GM21381 (cell line): Measurements from ENCODE around the gene SAXO2.
"Not testable (repeated sequence)": the region's sequence is repeated elsewhere in the genome, so short reads cannot be mapped to it uniquely, and the experiment has no call there.

ENCODE experiments used
- ATAC-seq: cut with Tn5 transposase; IDR thresholded peaks from one replicate; pipeline ENCODE4 v1.9.1; 2021; ENCODE audit warnings: mild to moderate bottlenecking, moderate library complexity; ENCODE audit not compliant: unreplicated experiment

Gene SAXO2

DNA sequence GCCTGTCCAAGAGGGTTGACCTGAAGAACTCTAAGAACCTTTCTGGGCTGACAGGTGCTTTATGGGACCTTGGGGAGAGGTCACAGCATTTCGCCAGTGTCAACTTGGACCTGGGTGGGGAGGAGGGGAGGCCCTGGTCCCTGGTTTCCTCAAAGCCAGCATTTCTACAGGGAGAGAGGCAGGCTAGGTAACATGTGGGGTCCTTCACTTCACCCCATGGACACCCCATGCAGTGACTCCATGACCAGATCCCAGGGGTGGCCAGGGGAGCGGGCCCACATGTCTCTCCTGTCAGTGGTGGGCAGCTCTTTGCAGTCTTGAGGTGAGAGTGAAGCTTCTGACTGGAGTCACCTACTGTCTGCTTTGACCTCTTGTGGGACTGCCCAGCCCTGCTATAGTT lies 50.8 kb downstream of the SAXO2 start:
- no peak for ATAC-seq

DNA sequence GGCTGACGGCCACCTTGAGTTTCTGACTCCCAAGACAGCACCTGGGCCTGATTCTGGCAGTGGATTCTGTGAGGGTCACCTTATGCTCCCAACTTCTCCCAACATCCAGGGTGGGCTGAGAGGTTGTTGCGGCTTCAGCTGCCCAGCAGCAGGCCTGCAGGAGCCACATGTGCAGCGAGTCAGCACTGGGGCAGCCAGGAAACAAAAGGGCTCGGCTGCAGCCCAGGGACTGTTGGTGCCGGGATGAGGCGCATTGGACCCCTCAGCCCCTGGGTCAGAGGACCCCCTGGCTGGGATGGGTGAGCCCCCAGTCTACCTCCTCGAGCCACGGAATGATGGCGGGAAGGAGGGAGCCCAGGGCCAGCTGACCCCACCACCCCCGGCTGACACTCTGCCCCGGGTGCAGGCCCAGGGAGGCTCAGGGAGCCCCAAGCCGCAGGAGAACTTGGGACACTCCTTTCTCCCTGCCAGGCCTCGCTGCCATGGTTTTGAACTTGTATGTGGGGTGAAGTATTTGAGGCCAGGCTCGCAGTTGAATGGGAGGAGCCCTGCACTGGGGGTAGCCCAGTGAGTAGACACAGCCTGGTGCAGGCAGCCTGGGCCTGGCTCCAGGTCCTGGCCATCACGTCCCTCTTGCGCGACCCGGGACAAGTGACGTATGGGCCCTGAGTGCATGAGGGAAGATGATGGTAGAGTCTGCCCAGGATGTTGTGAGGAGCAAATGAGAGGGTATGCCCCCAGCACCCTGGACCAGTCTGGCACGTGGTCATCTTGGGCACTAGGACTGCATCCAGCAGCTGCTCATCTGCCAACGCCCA lies 51.5 kb downstream of the SAXO2 start:
- not testable (repeated sequence) for ATAC-seq

DNA sequence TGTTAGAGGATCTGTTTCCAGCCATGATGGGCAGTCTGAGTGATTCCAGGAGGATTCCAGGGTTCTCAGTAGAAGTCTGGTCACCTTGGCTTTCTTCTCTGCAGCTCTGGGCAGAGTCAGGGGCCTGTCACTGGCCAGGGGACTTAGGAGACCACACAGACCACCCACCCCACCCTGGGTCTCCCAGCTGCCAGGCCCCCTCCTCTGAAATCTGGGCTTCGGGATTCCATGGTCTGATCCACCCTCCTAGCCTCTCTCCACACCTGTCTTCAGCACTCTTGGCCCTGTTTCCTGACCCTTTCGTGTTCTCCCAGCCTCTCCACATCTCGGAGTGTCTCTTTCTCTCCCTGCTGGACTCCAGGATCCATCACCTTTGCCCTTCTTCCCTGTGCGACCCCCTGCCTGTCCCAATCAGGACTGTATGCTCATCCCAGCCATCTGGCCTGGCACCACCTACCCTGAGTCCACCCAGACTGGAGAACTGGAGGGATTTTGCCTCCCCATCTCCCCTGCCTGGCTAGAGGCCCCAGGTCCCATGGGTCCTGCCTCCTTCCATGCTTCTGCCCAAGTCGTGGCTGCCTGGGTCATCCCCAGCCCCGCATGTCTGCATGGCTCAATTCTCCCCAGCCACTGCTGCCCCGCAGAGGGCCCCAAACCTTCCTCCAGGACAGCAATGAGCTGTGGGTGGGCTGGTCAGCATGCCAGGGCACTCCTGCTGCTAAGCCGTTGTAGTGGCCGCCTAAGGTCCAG lies 52.3 kb downstream of the SAXO2 start:
- no peak for ATAC-seq

DNA sequence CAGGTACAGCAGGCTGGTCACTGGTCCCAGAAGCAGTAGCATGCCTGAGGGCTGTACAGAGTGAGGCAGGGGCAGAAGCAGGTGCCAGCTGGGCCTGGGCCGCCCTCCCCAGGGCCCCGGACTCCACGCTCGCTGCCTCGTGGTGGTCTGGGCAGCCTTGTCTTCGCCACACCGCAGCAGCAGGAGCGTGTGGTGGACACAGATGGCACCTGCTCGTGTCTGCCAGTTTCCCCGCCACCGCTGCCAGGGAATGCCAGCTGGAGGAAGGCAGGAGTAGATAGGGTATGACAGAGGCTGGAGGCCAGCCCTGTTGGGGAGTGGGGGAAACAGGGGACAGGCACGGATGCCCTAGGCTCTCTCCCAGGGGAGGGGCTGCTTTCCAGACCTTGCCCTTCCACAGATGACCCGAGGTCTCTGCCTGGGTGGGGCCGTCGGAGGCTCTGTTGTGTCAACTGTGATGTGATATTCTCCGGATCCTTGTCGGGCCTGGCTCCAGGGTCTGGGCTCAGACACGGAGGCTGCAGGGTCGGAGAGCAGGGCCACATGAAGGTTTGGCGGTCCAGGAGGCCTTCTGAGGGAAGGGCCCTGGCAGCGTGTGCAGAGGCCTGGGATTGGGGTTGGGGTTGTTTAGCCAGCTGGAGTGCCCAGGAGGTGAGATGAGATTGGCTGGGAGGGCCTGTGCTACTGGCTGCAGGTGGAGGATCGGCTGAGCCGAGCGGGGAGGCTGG lies 53.1 kb downstream of the SAXO2 start:
- no peak for ATAC-seq

DNA sequence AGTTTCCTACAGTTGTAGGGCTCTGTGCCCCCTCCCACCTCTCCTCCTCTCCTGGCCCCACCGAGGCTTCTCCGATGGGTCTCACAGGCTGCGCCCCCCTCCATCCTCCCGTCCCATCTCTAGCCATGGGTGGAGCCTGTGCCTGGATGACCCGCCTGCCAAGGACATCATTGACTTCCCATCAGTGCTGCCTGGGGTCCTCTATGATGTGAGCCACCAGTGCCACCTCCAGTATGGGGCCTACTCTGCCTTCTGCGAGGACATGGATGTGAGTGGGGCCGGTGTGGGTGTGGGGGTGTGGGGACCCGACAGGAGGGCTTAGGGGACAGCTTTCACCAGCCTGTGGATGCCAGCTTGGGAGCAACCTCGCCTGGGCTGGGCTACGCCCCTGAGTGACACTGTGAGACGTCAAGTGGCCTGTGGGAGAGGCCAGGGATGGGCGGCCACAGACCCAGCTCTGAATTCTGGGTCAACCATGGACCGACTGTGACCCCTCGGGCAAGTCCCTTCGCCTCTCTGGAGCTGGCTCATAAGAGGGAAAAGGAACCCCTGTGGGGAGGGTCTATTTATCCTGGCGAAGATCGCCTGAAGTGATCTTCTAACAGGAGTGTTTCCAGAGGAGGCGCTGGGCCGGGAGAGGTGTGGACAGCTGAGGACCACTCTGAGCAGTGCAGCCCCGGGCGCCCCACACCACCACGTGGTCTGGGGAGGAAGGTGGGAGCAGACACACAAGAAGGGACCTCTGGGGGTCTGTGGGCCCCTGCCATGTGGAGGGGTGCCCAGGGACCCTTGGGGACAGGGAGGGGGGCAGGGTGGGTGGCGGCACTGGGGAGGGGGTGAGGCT lies 53.9 kb downstream of the SAXO2 start:
- not testable (repeated sequence) for ATAC-seq

DNA sequence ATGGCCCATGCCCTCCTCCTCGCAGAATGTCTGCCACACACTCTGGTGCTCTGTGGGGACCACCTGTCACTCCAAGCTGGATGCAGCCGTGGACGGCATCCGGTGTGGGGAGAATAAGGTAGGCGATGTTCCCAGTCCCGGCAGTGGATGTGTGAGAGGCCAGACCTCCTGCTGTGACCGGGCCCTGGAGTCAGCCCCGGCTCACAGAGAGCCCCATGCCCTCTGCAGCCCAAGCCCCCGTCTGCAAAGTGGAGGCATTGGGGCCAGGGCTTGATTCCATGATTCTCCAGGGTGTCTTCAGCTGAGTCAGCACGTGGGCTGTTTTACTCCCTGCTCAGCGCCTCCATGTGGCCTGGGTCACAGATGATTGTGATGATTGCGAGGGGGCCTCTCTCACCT lies 54.5 kb downstream of the SAXO2 start:
- ATAC-seq, result no peak

DNA sequence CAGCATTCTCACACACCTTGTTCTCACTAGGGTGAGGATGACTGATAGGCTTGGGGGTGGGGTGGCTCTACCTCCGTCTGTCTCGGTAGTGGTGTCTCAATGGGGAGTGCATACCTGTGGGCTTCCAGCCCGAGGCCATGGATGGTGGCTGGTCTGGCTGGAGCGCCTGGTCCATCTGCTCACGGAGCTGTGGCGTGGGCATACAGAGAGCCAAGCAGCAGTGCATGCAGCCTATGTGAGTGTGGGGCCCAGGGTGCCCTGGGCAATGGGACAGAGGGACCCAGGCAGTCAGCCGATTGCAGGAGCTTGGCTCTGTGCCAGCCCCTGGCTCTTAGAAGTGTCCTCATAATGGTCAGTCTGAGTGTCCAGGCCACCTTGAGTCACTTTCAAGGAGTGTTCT lies 54.9 kb downstream of the SAXO2 start:
- not testable (repeated sequence) for ATAC-seq

DNA sequence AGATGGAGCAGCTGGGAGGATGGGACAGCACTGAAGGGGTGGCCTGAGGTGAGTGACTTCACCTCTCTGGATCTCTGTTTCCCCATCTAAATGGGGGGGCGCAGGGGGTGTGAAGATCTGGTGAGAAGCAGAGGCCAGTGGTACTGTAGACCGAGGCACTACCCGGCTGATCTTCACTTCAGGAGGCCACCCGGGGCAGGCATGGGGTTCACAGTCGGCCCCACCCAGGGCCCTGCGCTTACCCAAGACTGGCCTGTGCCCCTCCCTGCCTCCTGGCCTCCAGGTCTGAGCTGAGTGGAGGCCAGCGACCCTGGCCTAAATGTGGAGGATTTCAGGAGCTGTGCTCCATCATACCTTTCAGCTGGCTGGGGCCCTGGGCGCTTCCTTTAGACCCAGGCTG lies 55.7 kb downstream of the SAXO2 start:
- ATAC-seq, result not testable (repeated sequence)

DNA sequence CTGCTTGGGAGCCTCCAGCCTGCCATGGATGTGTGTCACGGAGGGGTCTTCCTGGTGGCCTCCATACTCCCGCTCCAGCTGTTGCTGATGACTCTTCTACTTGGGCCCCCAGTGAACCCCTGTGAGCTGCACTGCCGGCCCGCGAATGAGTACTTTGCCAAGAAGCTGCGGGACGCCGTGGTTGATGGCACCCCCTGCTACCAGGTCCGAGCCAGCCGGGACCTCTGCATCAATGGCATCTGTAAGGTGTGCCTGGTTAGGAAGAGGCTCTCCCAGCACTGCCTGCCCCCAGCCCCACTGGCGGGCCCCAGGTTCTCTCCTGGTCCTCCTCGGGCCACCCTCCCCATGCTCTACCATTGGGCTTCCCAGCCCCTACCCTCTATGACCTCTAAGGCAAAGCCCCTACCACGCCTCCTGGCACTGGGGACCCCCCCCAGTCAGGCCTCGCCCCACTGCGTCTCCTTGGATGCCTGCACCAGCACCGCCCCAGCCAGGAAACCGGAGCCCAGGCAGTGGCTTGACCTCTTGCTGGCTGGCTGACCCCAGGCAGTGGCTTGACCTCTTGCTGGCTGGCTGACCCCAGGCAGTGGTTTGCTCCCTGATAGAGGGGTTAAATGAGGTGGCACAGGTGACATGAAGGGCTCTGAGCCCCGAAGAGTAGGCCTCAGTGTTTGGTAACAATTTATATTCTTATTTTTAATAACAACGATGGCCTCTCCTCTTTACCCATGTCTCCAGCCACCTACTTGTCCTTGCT lies 57.1 kb downstream of the SAXO2 start:
- not testable (repeated sequence) for ATAC-seq

DNA sequence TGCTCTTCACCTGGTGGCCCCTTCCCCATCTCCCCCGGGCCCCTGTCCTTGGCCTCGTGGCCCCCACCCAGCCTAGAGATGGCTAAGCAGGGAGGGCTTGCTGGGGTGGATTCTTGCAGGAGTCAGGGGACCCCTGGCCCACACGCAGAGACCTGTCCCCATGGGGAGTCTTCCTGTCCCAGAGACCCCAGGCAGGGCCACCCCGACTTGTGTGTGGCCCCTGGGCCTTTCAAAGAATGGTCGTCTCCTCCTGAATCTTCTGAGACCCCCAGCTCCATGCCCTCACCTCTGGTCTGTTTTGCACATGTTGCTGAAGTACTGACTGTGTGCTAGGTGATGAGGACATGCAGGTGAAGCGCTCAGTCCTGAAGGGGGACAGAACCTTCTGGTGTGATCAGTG lies 58.2 kb downstream of the SAXO2 start:
- ATAC-seq, result not testable (repeated sequence)

DNA sequence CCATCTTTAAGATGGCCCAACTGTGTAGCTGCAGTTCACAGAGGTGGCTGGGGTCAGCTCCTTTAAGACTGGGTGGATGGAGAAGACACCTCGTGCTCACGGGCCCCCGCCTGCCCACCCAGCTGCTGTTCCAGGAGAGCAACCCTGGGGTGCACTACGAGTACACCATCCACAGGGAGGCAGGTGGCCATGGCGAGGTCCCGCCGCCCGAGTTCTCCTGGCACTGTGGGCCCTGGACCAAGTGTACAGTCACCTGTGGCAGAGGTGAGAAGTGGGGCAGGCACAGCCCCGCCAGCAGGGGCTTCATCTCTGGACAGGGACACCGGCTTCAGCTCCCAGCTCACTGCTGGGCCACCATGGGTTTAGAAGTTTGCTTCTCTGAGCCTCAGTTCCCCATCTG lies 59.9 kb downstream of the SAXO2 start:
- not testable (repeated sequence) for ATAC-seq

DNA sequence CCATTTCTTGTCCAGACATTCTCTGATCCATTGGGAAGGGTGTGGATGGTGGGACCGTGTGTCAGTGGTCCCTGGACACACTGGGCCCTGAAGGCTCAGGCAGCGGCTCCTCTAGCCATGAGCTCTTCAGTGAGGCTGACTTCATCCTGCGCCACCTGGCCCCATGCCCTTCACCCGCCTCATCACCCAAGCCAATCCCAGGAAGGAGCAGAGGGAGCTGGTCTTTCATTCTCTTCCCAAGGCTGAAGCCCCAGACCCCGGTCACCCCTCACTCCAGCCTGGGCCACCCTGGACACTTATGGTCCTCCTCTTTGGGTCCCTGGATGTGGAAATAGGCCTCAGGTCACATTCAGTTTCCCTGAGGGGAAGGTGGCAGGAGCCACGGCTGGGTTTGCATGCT lies 62.2 kb downstream of the SAXO2 start:
- not testable (repeated sequence) for ATAC-seq

DNA sequence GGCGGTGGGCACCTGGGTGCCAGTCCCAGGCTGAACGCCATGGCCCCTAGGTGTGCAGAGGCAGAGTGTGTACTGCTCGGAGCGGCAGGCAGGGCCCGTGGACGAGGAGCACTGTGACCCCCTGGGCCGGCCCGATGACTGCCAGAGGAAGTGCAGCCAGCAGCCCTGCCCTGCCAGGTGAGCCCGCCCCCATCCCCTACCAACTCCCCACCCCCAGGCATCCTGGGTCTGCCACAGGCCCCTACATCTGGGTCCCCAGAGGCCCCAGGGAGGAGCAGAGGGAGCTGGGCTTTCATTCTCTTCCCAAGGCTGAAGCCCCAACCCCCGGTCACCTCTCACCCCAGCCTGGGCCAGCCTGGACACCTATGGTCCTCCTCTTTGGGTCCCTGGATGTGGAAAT lies 63.0 kb downstream of the SAXO2 start:
- ATAC-seq, result not testable (repeated sequence)

DNA sequence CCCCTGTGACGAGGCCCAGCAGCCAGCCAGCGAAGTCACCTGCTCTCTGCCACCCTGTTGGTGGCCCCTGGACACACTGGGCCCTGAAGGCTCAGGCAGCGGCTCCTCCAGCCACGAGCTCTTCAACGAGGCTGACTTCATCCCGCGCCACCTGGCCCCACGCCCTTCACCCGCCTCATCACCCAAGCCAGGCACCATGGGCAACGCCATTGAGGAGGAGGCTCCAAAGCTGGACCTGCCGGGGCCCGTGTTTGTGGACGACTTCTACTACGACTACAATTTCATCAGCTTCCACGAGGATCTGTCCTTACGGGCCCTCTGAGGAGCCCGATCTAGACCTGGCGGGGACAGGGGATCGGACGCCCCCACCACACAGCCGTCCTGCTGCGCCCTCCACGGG lies 64.3 kb downstream of the SAXO2 start:
- not testable (repeated sequence) for ATAC-seq

DNA sequence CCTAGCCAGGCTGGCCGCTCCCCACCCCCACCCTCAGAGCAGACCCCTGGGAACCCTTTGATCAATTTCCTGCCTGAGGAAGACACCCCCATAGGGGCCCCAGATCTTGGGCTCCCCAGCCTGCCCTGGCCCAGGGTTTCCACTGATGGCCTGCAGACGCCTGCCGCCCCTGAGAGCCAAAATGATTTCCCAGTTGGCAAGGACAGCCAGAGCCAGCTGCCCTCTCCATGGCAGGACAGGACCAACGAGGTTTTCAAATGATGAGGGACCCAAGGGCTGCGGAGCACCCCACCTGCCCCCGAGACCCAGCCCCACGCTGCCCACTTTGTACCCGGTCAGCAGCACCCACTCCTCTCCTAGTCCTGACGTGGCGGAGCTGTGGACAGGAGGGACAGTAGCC lies 64.8 kb downstream of the SAXO2 start:
- not testable (repeated sequence) for ATAC-seq

DNA sequence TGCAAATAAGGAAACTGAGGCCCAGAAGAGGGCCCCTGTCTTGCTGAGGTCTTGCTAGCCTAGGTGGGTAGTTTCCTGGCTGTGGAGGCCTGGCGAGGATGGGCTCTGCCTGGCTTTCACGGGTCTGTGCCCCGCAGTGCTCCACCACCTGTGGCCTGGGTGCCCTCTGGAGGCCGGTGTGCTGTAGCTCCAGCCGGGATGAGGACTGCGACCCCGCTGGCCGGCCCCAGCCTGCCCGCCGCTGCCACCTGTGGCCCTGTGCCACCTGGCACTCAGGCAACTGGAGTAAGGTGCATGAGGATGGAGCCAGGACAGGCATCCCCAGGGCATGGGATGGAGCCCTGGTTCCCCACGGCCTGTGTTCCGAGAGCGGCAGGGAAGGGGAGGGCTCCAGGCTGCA lies 66.4 kb downstream of the SAXO2 start:
- ATAC-seq, result not testable (repeated sequence)

DNA sequence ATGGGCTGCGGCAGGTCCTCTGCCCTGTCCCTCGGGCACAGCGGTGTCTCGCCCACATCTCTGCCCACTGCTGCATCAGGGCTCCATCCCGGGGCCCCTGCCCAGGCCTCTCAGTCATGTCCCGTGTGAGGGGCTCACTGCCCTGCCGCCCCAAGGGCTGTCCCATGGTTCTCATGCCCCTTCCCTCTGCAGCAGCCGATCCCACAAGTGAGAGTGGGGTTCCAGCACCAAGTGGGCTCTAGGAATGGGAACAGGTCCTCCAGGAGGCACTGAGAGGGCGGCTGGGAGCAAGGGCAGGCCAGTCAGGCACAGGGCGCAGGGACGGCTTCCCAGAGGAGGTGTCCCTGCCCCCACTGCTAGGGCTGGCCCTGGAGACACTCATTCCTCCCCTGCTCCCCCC lies 68.3 kb downstream of the SAXO2 start:
- ATAC-seq, result not testable (repeated sequence)

DNA sequence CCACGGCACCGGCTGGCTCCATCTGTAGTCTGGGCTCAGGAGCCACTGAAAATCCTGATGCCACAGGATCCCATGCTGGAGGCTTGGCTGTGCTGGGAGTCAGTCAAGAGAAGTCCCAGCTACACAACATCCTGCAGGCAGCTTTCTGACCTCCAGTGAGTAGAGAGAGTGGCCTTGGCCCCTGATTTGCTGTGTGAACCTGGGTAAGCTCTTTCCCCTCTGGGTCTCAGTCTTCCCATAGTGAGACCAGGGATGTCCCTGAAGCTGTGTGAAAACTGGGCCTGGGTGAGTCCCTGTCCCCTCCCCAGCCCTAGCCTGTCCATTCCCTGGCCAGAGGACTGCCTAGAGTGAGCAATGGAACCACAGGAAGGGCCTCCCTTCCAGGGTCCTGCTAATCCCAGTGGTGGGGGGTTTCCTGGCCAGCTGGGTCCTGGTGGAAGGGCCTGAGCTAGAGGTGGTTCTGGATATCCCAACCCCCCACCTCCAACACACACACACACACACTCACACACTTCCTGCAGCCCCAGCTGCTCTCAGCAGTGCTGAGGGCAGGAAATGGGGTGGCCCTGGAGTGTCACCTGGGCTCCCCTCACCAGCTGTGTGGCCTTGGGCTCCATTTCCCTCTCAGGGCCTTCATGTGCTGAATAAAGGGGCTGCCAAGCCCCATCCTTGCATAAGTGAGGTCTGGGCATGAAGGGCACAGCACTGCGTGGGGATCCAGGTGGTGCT lies 69.1 kb downstream of the SAXO2 start:
- ATAC-seq, result peak; percentile 72
